Measurements from ENCODE around the gene COL5A1.
A peak's percentile ranks its signal among the peaks of the same experiment; 100 is the strongest.
"Not testable (repeated sequence)": the region's sequence is repeated elsewhere in the genome, so short reads cannot be mapped to it uniquely, and the experiment has no call there.

COL5A1 gene

DNA sequence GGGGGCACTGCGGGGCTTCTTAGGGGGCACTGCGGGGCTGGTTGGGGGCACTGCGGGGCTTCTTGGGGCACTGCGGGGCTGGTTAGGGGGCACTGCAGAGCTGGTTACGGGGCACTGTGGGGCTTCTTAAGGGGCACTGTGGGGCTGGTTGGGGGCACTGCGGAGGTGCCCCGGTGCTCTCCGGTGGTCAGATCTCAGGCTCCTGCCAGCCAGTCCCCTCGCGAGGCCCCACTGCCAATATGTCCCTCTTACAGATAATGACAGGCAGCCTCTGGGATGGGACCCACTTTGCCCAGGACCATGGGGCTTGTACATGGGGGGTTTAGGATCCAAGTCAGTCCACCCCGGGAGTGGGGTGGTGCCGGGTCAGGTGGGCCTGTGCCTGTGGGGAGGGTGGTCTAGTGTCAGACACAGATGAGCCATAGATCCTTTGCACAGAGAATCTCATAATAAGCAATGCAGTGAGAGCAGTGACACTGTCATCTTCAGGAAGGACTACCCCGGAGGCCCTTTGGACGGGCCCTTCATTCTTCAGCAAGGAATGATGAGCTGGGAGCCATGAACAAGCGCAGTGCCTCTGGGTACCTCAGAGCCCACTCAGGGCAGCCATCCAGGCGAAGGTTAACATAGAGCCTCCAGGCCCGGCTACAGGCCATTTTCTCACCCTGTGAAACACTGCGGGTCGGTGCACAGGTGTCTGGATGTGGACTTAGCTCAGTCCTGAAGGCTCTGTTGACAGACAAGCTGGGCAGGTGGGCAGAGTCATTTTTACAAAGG, 38.2 kb downstream of the COL5A1 start:
- no peak for DNase-seq

DNA sequence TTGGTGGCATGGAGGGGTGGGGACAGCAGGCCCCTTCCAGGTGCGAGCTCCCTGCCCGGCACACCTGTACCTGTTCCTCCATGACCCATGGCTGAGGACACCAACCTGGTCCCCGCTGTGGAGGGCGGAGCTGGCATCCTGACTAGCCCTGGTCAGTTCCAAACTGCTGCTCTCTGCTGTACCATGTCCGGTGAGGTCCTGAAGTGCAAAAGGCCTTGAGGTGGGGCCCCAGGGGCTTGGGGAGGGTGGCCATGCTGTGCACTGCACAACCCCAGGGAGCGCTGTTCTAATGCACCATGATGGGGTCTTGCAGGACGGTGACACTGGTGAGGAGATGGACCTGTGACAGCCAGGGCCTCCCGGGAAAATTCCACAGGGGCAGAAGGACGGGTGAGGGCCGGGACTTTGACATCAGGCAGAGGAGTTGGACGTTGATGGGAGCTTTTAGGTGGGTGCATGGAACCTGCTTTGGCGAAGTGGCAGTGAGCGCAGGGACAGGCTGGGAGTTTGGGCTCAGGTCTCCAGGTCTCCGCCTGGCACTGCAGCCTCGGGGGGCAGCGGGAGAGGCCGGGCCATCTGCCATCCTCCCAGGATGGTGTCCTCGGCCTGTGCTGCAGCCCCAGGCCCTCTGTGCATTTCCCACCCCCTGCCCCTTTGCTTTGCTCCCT, 38.9 kb downstream of the COL5A1 start:
- no peak for DNase-seq

DNA sequence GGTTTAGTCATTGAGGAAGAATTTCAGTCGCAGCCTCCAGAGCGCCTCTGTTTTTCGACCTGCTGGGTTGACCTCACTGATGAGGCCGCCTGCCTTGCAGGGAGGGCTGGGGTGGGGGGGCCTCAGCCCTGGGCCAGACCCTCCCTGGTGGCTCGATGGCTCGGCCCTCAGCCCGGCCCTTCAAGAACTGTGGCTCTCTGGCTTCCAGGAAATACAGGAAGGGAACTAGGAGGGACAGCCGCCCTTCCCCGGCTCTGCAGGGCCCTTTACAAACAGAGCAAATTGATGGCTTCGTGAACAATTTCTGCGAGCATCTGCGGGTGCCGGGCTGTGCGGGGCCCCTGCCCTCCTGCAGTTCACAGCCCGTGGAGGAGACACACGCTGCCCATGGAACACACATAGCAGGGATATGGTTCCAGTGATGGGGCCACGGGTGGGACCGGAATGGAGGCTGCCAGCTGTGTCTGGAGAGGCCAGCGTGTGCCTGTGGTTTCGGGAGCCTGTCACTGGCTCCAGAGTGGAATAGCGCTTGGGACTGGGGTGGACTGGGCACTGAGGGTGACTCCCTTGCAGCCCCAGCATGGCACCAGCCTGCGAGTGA, 39.6 kb downstream of the COL5A1 start:
- DNase-seq = no peak

DNA sequence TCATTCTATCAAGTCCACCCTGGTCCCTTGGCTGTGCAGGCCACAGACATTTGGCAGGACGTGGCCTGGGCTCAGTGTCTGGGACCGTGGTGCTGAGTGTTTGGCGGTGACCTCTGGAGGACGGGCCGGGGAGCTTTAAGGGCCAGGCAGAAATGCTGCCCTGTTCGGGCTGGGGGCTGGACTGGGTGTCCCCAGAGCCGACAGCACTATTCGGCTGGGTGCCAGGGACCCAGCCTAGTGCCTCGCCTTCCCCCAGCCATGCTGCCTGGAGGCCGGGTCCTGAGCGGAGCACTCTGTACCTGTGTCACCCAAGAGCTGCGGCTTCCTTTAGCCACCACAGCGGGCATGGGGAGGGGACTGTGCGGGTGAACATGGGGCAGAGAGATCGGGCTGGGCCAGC, 40.4 kb downstream of the COL5A1 start:
- DNase-seq = no peak

DNA sequence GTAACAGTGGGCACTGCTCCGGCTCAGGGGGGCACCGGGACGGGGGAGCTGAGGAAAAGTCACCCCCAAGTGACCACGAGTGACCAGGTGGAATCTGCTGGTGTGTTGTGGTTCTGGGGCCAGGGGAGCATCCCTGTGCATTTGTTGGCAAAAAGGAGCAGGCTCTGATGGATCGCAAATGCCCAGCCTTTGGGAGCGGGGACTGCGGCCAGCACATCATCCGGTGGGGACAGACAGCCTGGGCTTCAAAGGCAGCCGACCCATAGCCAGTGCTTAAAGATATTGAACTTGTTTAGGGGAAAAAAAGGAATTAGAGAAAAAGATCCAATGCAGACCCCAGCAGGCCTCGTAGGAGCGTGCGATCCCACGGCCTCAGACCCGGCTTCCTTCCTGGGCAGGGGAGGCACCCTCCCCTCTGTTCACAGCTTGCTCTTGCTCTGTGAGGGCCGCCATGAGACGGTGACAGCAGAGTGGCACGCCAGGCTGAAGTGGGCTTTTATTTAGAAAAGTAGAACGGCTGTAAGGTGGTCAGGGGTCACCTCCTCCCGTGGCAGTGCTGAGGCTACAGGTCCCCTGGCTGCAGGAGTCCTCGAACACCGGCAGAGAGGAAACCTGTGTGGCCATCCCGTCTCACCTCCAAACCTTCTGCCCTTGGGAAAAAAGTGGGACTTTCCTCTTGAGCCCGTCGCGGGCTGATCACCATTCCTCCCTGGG, 41.2 kb downstream of the COL5A1 start:
- no peak for DNase-seq

DNA sequence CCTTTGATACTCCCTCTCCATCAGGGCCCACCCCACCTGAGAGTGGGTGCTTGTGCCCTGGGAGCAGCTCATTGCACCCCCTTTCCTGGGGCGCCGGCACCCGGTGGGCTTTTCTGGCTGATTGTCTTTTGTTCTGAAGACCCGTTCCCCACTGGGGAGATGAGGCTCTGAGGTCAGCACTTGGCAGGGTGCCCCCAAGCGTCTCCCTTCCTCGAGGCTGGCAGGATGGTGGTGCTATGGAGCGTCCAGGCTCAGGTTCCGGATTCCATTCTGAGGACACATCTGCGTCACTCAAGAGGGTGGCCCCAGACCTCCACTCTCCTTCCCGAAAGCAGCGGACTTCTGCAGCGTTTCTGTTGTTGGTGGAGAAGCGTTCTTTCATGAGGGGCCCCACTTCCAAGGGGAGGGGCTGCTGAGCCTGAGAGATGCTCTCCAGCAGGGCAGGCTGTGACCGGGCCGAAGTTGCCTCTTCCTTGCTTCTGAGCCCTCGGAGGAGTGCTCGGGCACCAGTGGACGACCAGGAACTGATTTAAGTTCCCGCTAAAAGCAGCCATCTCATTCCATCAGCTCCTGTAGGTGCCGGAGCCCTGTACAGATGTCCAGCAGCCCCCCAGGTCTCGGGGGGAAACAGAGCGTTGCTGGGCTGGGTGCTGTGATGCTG, 42.2 kb downstream of the COL5A1 start:
- no peak for DNase-seq

DNA sequence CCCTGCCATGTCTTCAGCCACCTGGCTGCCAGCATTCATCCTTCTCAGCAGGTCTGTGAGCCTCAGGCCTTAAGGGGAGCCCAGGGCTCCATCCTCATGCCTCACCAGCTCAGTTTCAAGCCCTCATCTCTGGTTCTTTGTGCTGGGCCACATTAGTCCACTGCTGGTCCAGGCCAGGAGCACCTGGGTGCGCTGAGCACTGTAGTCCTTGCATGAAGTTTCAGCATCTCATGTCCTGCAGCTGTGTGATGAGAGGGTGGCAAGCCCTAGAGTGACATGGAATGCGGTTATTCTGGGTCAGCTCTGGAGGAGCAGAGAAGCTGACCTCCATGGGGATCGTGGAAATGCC, 42.7 kb downstream of the COL5A1 start:
- DNase-seq = no peak

DNA sequence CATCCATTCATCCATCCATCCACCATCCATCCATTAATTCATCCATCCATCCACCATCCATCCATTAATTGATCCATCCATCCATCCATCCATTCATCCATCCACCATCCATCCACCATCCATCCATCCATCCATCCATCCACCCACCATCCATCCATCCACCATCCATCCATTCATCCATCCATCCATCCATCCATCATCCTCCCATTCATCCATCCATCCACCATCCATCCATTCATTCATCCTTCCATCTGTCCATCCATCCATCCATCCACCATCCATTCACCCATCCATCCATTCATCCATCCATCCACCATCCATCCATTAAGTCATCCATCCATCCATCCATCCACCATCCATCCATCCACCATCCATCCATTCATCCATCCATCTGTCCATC, 43.3 kb downstream of the COL5A1 start:
- not testable (repeated sequence) for DNase-seq

DNA sequence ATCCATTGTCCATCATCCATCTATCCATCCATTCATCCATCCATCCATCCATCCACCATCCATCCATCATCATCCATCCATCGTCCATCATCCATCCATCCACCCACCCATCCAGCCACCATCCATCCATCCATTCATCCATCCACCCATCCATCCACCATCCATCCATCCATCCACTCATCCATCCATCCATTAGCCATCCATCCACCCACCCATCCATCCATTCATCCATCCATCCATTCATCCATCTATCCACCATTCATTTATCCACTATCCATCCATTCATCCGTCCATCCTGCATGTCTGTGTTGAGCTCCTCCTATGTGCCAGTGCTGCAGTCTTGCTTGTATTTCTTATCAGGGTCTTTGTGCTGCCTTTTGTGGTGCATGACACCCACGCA, 44.2 kb downstream of the COL5A1 start:
- no peak for DNase-seq

DNA sequence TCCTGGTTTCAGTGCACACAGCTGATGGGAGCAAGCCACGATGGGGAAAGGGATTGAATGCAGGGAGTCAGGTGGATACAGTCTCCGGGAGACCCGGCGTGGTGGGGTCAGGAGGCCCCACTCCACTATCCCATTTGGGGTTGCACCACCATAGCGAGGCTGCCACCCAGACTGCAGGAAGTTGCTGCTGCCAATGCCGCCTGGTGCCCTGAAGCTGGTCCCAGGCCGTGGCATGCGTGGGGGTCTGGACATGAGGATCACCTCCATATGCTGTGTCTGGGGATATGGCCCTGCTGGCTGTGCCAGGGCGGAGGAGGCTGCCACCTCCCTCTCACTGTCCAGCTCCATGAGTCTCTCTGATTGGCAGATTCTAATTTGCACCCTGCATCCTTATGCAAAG, 45.3 kb downstream of the COL5A1 start:
- no peak for DNase-seq

DNA sequence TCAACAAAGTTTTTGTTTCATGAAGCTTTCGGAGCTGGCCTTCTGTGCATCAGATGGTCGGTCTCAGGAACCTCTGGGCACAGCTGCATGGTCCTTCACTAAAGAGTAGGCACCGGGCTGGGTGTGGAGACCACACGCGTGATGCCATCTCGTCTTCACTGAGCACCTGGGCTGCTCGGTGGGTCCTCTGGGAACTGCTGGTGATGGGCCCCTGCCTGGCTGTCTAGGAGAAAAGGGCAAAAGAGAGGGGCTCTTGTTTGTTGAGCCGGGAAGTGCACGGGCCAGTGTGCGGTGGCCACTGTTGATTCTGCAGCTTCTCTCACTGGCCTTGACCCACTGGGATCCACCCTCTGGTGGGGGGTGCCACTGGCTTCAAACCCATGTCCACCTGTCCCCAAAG, 46.0 kb downstream of the COL5A1 start:
- DNase-seq = no peak

DNA sequence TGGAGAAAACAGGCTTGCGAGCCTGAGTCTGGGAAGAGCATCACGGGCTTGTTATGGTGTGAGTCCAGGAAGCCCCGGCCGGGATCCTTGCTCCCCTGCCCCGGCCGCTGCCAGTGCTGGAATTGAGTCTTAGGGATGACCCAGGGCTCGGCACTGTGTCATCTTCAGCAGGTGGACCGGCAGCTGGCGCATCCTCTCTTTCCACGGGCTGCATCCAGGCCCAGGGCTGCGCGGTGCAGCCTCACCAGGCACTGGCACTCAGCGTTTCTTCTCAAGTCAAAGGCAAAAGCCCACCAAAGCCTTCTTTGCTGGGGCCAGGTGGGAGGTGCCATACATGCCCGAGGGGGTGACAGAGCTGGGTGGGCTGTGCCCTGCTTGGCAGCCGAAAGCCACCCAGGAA, 46.6 kb downstream of the COL5A1 start:
- DNase-seq = no peak

DNA sequence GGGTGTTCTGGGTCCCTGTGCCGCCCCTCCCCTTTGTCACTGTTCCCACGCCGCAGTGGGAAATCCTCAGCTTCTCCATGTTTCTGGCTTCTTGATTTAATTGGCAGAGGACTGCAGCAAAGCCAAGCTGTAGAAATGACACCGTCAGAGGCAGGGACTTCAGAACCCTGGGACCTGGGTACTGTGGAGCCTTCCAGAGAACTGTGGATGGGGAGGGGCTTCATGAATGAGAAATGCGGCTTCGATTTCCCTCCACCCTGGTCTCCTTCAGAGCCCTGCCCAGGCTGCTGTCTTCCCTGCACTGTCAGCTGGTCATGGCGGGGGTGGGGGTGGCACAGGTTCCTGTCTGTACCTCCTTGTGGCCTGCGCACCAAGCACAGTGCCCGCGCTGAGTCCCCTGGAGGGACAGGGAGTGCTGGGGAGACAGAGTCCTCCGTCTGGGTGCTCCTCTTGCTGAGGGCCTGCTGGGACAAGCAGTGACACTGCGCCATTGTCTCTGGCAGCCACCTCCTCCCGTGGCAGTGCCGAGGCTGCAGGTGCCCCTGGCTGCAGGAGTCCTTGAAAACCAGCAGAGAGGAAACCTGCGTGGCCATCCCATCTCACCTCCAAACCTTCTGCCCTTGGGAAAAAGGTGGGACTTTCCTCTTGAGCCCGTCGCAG, 47.2 kb downstream of the COL5A1 start:
- no peak for DNase-seq

DNA sequence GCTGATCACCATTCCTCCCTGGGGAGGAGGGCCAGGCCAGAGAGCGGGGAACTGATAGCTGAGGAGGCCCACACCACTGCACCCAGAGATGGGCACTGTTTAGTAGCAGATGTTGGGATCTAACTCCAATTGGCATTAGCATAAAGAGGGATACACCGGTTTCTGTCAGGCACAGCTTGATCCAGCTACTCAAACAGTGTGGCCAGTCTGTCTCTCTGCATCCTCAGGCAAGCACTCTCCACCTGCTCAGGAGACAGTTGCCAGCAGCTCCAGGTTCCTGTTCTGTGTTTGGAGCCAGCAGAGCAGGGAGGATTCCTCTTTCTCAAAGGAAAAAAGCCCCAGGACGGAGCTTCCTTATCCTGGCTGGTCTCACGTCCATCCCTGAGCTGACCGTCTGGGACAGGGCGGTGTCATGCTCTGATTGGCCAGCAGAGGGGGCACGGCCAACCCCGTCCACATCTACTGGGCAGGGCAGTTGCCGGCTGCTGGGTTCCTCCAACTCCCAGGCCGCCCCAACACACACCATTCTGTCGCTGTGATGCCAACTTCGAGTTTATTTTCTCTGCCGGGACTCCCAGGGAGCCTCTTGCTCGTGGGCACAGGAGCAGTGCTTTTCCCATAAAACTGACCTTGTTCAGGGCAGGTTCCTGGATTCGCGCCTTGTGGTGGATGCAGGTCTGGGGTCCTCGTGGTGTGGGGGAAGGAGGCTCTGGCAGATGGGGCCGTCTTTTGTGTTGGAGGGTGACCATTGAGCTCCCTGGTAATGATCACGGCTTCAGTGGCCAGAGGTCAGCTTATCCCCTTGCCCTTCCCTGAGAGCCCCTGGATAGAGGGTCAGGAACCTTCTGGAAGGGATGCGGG, 47.9 kb downstream of the COL5A1 start:
- peak; percentile 8 for DNase-seq

DNA sequence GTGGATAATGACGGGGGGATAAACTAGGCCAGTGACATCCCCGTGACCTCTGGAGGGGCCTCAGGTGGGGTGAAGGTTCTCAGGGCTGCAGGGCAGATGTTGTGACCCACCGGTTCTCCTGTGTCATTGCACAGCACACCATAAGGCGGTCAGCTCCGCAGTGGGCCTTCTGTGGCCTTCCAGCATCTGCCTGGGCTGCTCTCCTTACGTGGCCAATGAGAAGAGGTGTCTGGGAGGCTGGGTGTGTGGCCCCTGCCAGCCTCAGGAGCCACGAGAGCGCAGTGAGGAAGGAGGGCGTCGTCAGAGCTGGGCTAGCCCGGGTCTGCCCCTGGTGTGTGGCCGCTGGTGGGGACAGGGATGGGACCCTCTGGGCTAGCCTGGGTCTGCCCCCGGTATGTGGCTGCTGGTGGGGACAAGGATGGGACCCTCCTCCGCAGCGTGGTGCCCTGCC, 48.7 kb downstream of the COL5A1 start:
- DNase-seq = no peak

DNA sequence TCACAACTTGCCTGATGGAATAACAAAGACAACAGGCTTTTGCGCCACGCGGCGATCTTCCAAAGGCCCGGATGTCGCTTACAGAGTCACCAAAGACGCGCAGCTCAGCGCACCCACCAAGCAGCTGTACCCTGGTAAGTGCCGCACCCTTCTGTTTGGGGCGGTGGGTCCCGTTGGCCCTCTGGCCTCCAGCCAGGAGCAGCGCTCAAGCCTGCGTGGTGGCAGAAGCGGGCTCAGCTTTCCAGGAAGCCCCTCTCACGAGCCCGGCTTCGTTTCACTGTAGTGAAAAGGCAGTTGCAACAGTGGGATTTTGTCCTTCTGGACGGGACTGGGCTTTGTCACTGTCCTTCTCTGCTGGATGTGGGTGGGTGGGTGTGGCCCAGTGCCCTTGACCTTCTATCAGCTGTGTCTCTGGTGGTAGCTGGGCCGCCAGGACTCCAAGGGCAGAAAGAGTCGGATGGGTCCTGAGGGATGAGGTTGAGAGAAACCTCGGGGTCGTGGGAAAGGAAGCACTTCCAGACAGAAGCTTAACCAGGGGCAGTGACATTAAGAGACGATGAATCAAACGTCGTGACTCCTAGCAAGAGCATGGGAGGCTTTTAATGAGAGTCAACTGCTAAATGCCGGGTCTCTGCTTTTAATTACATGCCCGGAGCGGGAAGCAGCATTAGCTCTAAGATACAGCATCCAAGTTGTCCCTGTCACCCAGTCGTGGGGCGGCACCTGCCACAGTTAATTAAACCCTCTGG, 49.5 kb downstream of the COL5A1 start:
- DNase-seq = no peak

DNA sequence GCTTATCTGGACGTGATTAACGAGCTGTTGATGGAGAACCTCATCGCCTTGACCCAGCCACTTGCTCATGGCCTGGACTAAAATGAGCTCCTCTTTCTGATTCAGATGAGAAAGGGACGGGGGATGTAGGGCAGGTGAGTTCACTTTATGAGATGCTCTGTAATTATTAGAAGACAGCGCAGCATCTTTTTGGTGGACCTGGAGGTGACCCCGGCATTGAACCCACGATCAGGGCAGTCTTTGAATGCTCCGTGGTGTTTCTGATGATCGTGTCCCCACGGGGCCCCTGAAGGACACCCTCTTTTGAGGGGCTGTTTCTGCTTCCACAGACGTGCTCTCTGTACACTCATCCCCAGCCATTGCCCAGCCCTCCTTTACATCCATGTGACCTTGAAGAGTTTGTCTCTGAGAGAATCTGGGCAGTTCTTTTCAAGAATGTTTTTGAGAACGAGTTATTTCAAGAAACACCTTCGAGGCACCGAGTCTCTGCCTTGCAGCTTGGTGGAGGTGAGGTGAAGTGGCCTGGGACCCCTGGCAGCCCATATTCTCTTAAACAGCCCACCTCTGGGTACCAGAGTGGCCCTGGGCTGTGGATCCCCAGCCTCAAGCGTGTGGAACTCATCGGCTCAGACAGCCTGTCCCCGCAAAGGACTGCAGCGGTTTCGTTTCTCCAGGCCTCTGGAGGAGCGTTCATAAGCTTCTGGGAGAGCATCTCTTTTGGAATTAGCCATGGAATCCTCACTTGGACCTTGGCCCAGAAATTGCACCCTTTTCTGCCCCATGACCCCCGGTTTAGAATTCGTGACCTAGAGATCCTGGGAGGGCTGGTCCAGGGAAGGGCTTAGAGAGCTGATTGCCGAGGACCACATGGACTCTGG, 50.3 kb downstream of the COL5A1 start:
- no peak for DNase-seq

DNA sequence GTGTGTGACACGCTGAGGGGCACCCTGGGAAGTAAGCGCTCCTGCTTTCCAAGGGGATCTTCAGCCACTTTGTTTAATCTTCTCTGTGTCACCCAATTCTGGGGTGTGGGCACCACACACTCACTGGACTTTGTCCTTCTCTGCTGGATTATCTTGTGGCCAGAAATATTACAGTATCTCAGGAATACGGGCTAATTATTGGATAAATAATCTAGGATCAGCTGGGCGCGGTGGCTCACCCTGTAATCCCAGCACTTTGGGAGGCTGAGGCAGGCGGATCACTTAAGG, 50.9 kb downstream of the COL5A1 start:
- DNase-seq = no peak

DNA sequence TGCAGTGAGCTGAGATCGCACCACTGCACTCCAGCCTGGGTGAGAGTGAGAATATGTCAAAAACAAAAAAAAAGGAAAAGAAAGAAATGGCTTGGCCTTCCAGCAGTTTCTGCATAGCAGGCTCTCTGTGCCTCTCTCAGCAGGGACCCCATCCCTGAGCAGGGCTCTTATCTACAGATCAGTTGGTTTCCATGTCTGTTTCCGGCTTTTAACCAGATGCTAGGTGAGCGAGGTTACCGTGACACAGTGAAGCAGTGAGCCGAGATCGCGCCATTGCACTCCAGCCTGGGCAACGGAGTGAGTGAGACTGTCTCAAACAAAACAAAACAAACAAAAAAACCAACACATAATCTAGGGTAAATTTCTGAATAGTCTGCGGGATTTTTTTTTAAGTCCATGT, 51.4 kb downstream of the COL5A1 start:
- no peak for DNase-seq
